Measurements from ENCODE around the gene GOLGA1.

The GOLGA1 gene

GRCh38 chr9:124878021-124878420 is 62.9 kb downstream of the GOLGA1 start:
- peaks cover 8% of the 10 kb centered on the region for H3K4me1 Mint-ChIP-seq
- peak overlapping the region; percentile 85 for H3K27ac Mint-ChIP-seq
- DNase-seq, result no peak
- peaks cover 42% of the 10 kb centered on the region for H3K36me3 Mint-ChIP-seq (ENCODE audit: low read depth)
- H3K27me3 Mint-ChIP-seq (ENCODE audit: low read depth, poor library complexity), result no peaks in the 10 kb centered on the region
- no peak overlapping the region for H3K4me3 Mint-ChIP-seq
- no peaks in the 10 kb centered on the region for H3K9me3 Mint-ChIP-seq
- TF ChIP-seq CTCF (IDR thresholded peaks at IDR 0.05), result no peak

- peak overlapping the region; percentile 22 for H3K27ac Mint-ChIP-seq
- no peak for DNase-seq
- peaks cover 7% of the 10 kb centered on the region for H3K4me1 Mint-ChIP-seq
- H3K27me3 Mint-ChIP-seq (ENCODE audit: low read depth, poor library complexity), result no peaks in the 10 kb centered on the region
- H3K9me3 Mint-ChIP-seq, result no peaks in the 10 kb centered on the region
- no peak overlapping the region for H3K4me3 Mint-ChIP-seq
- TF ChIP-seq CTCF (IDR thresholded peaks at IDR 0.05), result no peak
- peaks cover 44% of the 10 kb centered on the region for H3K36me3 Mint-ChIP-seq (ENCODE audit: low read depth)
Observed at GRCh38 chr9:124877021-124877782, 63.7 kb downstream of the GOLGA1 start.

GRCh38 chr9:124875501-124875900 is 65.4 kb downstream of the GOLGA1 start:
- no peaks in the 10 kb centered on the region for H3K27me3 Mint-ChIP-seq (ENCODE audit: low read depth, poor library complexity)
- no peak for DNase-seq
- TF ChIP-seq CTCF (IDR thresholded peaks at IDR 0.05), result no peak
- no peaks in the 10 kb centered on the region for H3K9me3 Mint-ChIP-seq
- H3K4me3 Mint-ChIP-seq, result no peak overlapping the region
- peaks cover 24% of the 10 kb centered on the region for H3K4me1 Mint-ChIP-seq
- peaks cover 48% of the 10 kb centered on the region for H3K36me3 Mint-ChIP-seq (ENCODE audit: low read depth)
- no peak overlapping the region for H3K27ac Mint-ChIP-seq

GRCh38 chr9:124873664-124874063 is 67.2 kb downstream of the GOLGA1 start:
- no peak for TF ChIP-seq CTCF (IDR thresholded peaks at IDR 0.05)

GRCh38 chr9:124871156-124871561 is 69.7 kb downstream of the GOLGA1 start:
- Mint-ChIP-seq H3K4me1 (peaks cover 54% of the 10 kb centered on the region), H3K27me3 (ENCODE audit: low read depth, poor library complexity) (no peaks in the 10 kb centered on the region), H3K27ac (peak overlapping the region; percentile 83), H3K9me3 (no peaks in the 10 kb centered on the region), H3K4me3 (peak overlapping the region; percentile 93), H3K36me3 (ENCODE audit: low read depth) (peaks cover 31% of the 10 kb centered on the region)
- DNase-seq, result no peak
- no peak for TF ChIP-seq CTCF (IDR thresholded peaks at IDR 0.05)

More at GRCh38 chr9:124873664-124874063, 67.2 kb downstream of the GOLGA1 start:
- Mint-ChIP-seq H3K4me3 (no peak overlapping the region), H3K9me3 (no peaks in the 10 kb centered on the region), H3K27me3 (ENCODE audit: low read depth, poor library complexity) (no peaks in the 10 kb centered on the region), H3K27ac (peak overlapping the region; percentile 55), H3K36me3 (ENCODE audit: low read depth) (peaks cover 48% of the 10 kb centered on the region), H3K4me1 (peaks cover 32% of the 10 kb centered on the region)
- no peak for DNase-seq

GRCh38 chr9:124870723-124871122 is 70.2 kb downstream of the GOLGA1 start:
- Mint-ChIP-seq H3K4me1 (peaks cover 54% of the 10 kb centered on the region), H3K36me3 (ENCODE audit: low read depth) (peaks cover 29% of the 10 kb centered on the region), H3K4me3 (peak overlapping the region; percentile 93), H3K9me3 (no peaks in the 10 kb centered on the region), H3K27ac (peak overlapping the region; percentile 83), H3K27me3 (ENCODE audit: low read depth, poor library complexity) (no peaks in the 10 kb centered on the region)
- no peak for DNase-seq
- TF ChIP-seq CTCF (IDR thresholded peaks at IDR 0.05), result no peak
